Measurements from ENCODE around the gene BCL11B.

Gene BCL11B

GRCh38 chr14:99216191-99216590 is 55.8 kb downstream of the BCL11B start:
- DNase-seq: no peak

- DNase-seq: no peak
Observed at GRCh38 chr14:99215277-99215676, 56.7 kb downstream of the BCL11B start.

GRCh38 chr14:99214701-99215100 is 57.3 kb downstream of the BCL11B start:
- no peak for DNase-seq

GRCh38 chr14:99213527-99213971 is 58.4 kb downstream of the BCL11B start:
- DNase-seq: no peak

GRCh38 chr14:99213101-99213500 is 58.9 kb downstream of the BCL11B start:
- DNase-seq: no peak

- no peak for DNase-seq
Observed at GRCh38 chr14:99212646-99213045, 59.4 kb downstream of the BCL11B start.

- no peak for DNase-seq
Observed at GRCh38 chr14:99212199-99212598, 59.8 kb downstream of the BCL11B start.

GRCh38 chr14:99211410-99211809 is 60.6 kb downstream of the BCL11B start:
- no peak for DNase-seq

GRCh38 chr14:99210333-99210732 is 61.7 kb downstream of the BCL11B start:
- no peak for DNase-seq

- DNase-seq: no peak
Observed at GRCh38 chr14:99209409-99209808, 62.6 kb downstream of the BCL11B start.

GRCh38 chr14:99208318-99208717 is 63.7 kb downstream of the BCL11B start:
- no peak for DNase-seq

GRCh38 chr14:99207456-99207855 is 64.5 kb downstream of the BCL11B start:
- DNase-seq: no peak

- no peak for DNase-seq
Observed at GRCh38 chr14:99206090-99206489, 65.9 kb downstream of the BCL11B start.

GRCh38 chr14:99205086-99205688 is 66.8 kb downstream of the BCL11B start:
- no peak for DNase-seq

GRCh38 chr14:99203801-99204200 is 68.2 kb downstream of the BCL11B start:
- DNase-seq: no peak

GRCh38 chr14:99203080-99203479 is 68.9 kb downstream of the BCL11B start:
- no peak for DNase-seq

GRCh38 chr14:99202516-99202915 is 69.5 kb downstream of the BCL11B start:
- no peak for DNase-seq

GRCh38 chr14:99201351-99202073 is 70.5 kb downstream of the BCL11B start:
- no peak for DNase-seq

- no peak for DNase-seq
Observed at GRCh38 chr14:99200654-99201005, 71.4 kb downstream of the BCL11B start.

- no peak for DNase-seq
Observed at GRCh38 chr14:99199846-99200653, 71.9 kb downstream of the BCL11B start.

GRCh38 chr14:99198746-99199502 is 73.1 kb downstream of the BCL11B start:
- no peak for DNase-seq

- no peak for DNase-seq
Observed at GRCh38 chr14:99196310-99196650, 75.7 kb downstream of the BCL11B start.

GRCh38 chr14:99195602-99196309 is 76.2 kb downstream of the BCL11B start:
- DNase-seq: no peak
